Measurements from ENCODE around the gene ATOX1. TPM values are rescaled to one million over a fixed set of nuclear protein-coding genes. Genes with fewer than 3 reads are reported as not detected.
A peak's percentile ranks its signal among the peaks of the same experiment; 100 is the strongest.

ATOX1 gene
- total and polyA plus RNA-seq, 9 of the 15 experiments (the other 6 are each of a cell fraction or from before 2014, with no cell fraction given): 59.2 to 318 (median 86.2) TPM

DNA sequence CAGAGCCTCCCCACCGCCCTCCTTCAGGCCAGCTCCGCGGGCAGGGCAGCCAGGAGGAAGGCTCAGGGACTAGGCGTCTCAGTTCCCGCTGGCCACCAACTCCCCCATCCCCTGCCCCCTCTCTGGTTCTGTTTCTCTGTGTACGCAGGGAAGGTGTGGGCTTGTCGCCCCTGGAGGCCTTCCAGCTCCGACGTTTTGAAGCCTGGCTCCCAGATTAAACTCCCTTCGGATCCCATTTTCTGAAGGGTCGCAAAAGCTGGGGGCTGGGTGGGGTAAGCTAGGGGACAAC, 346 bp downstream of the ATOX1 start:
- Histone ChIP-seq H3K27ac (ENCODE audit: extremely low read depth, low read depth, low read length) (peak overlapping the region; percentile 79), H3K27me3 (ENCODE audit: control insufficient read depth in 2 of 2, insufficient read depth in 2 of 2, low read length in 2 of 2) (no peaks in the 10 kb centered on the region), H3K9me3 (replicated peaks; ENCODE audit: control insufficient read depth, insufficient read depth, low read depth, low read length) (no peaks in the 10 kb centered on the region), H3K79me2 (ENCODE audit: control insufficient read depth, insufficient read depth, low read length) (peaks cover 29% of the 10 kb centered on the region), H3K9me1 (ENCODE audit: control insufficient read depth, insufficient read depth, low read length) (no peaks in the 10 kb centered on the region), H2AFZ (ENCODE audit: low read depth, low read length) (peak overlapping the region; percentile 82), H4K20me1 (replicated peaks; ENCODE audit: control insufficient read depth, insufficient read depth, low read length) (no peaks in the 10 kb centered on the region; the same call in 1 of the 2 replicates), H3K9ac (ENCODE audit: insufficient read depth in 1 of 2, low read depth in 2 of 2, low read length in 2 of 2) (peak overlapping the region; percentile 80 to 96), H3K36me3 (ENCODE audit: control insufficient read depth, insufficient read depth, low read length) (peaks cover 4% of the 10 kb centered on the region; the same call in 1 of the 3 replicates), H3K4me2 (ENCODE audit: insufficient read depth, low read length) (peak overlapping the region; percentile 97), H3K4me1 (replicated peaks in 1 of 2; ENCODE audit: control insufficient read depth in 2 of 2, insufficient read depth in 2 of 2, low read length in 2 of 2) (peaks cover 10 to 30% of the 10 kb centered on the region in 2 experiments), H3K4me3 (peak overlapping the region; percentile 97)
- intact Hi-C loops (cut with micrococcal nuclease): no loop called here
- CTCF ChIA-PET (ENCODE audit: low intra/inter-chr PET ratio): no interaction called here
- BruUV-seq (replicated peaks): TSS peak; percentile 66
- 0% methylated on average over 9 of the region's 11 CpGs for WGBS (ENCODE audit: insufficient coverage, low coverage, missing lambda C conversion rate)
- DNase-seq (ENCODE audit: extremely low read depth in 1 of 4, low spot score in 3 of 4) (peak in 2 of 4 experiments; percentile 39 to 47), ATAC-seq (peak; percentile 70), FAIRE-seq (no peak)
- in situ Hi-C loops (cut with MboI): no loop called here
- POLR2A ChIA-PET: interaction anchor here (0.6 to 7.0 kb wide), 6 partner anchors 10 to 105 kb away, joined by 3 to 56 read pairs (median 3); partner anchors contain the start of gene G3BP1
- TF ChIP-seq ZBTB7A (IDR thresholded peaks at IDR 0.05; ENCODE audit: borderline replicate concordance, control insufficient read depth, low read depth, low read length): 0 out of 2 replicates have a peak, but pooled peaks have one; percentile 5
- TF ChIP-seq NKRF (IDR thresholded peaks at IDR 0.05; ENCODE audit: borderline replicate concordance): peak; percentile 53; the same call in 1 of the 2 replicates
- TF ChIP-seq CHD1 (IDR thresholded peaks at IDR 0.05; ENCODE audit: low read length): peak; percentile 8
- peak in 1 of 2 experiments; percentile 22; a peak in 1 of 4 replicates for TF ChIP-seq CSDE1 (IDR thresholded peaks at IDR 0.05)
- no peak for TF ChIP-seq SRSF3 (IDR thresholded peaks at IDR 0.05; ENCODE audit: insufficient read depth, low read length)
